MM.1S (cell line): ENCODE measurements around the gene CDC42.

Experiments
- EZH2 ChIP-seq: fragments of 300-600 bp; sonication (generic); optimal IDR thresholded peaks from 2 replicates; pipeline ENCODE3; 2017; ENCODE audit warnings: low read depth, mild to moderate bottlenecking, antibody characterized with exemption, low read length, mixed read lengths
- EZH2phosphoT487 ChIP-seq: fragments of 300-600 bp; sonication (generic); IDR thresholded peaks from 2 replicates; pipeline ENCODE4 v1.6.1; 2018; ENCODE audit warnings: antibody characterized with exemption, low read length

- TF ChIP-seq EZH2 (no peak), EZH2phosphoT487 (no peak)
Measured at GRCh38 chr1:22037520-22037919, 15.0 kb upstream of the CDC42 start.
